ENCODE measurements around the gene NAP1L4. TPM values are rescaled to one million over a fixed set of nuclear protein-coding genes. Genes with fewer than 3 reads are reported as not detected.
A peak's percentile ranks its signal among the peaks of the same experiment; 100 is the strongest.
"Not testable (repeated sequence)": the region's sequence is repeated elsewhere in the genome, so short reads cannot be mapped to it uniquely, and the experiment has no call there.

NAP1L4 gene
- polyA plus RNA-seq, 1 donor from 2014 or later: 199 TPM

DNA sequence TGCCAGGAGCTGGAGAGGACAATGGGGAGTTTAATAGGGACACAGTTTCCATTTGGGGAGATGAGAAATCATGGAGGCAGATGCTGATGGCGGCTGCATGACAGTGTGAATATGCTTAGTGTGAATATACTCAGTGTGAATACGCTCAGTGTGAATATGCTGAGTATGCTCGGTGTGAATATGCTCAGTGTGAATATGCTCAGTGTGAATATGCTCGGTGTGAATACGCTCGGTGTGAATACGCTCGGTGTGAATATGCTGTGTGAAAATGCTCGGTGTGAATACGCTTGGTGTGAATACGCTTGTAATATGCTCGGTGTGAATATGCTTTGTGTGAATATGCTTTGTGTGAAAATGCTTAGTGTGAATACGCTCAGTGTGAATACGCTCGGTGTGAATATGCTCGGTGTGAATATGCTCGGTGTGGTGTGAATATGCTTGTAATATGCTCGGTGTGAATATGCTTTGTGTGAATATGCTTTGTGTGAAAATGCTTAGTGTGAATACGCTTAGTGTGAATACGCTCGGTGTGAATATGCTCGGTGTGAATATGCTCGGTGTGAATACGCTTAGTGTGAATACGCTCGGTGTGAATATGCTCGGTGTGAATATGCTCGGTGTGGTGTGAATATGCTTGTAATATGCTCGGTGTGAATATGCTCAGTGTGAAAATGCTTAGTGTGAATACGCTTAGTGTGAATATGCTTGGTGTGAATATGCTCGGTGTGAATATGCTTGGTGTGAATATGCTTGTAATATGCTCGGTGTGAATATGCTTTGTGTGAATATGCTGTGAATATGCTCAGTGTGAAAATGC is 54.3 kb downstream of the NAP1L4 start:
- not testable (repeated sequence) for H3K4me3 ChIP-seq (ENCODE audit: low read length); H3K79me2 ChIP-seq (replicated peaks; ENCODE audit: insufficient read depth, low read length); H3K36me3 ChIP-seq (ENCODE audit: insufficient read depth, low read length); H3K27me3 ChIP-seq (ENCODE audit: insufficient read depth, low read depth, low read length); H4K20me1 ChIP-seq (ENCODE audit: insufficient read depth); H3K27ac ChIP-seq (ENCODE audit: low read length); H3K9me2 ChIP-seq (ENCODE audit: insufficient read depth, low read length); H3F3A ChIP-seq (ENCODE audit: insufficient read depth, low read length, poor library complexity, severe bottlenecking); H3K9ac ChIP-seq (ENCODE audit: low read length); H2AFZ ChIP-seq (ENCODE audit: low read depth, low read length); H3K4me2 ChIP-seq (ENCODE audit: low read length)
- H3K9me3 ChIP-seq (ENCODE audit: low read length): peaks cover 13% of the 10 kb centered on the region
- peak; percentile 13 for TF ChIP-seq POLR2AphosphoS5 (IDR thresholded peaks at IDR 0.05)

DNA sequence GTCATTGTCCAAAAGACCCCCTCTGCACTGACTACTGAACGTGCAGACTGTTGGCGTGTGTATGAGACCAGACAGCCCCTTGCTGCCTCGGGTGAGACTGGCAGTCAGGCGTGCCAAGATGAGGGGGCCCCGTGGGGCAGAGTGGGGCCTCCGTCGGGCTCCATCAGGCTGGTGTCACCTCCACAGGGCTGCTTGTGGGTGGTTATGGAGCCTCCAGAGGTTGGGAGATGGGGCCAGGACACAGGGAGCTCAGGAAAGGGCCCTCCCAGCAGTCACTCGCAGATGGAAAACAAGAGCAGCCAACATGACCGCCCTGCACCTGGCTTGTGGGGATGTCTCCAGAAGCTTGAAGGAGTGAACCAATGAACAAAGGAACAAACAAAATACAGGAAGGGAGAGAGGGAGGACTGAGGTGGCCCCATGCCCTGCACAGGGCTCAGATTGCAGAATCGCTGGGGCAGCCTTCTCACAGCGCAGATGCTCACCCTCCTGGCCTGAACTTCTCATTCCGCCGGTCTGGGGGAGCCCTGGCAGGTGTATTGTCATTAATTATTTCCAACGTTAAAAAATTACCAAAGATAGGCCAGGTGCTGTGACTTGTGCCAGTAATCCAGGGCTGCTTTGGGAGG is 57.4 kb downstream of the NAP1L4 start:
- TF ChIP-seq RAD21 (conservative IDR thresholded peaks at IDR 0.05) (no peak), POLR2AphosphoS5 (IDR thresholded peaks at IDR 0.05) (no peak)
- Histone ChIP-seq H3K4me3 (ENCODE audit: low read length) (no peak overlapping the region), H3K9ac (ENCODE audit: low read length) (no peak overlapping the region), H3K79me2 (replicated peaks; ENCODE audit: insufficient read depth, low read length) (no peaks in the 10 kb centered on the region), H3K27ac (ENCODE audit: low read length) (no peak overlapping the region), H3K9me3 (ENCODE audit: low read length) (peaks cover 13% of the 10 kb centered on the region), H3K4me2 (ENCODE audit: low read length) (no peak overlapping the region), H2AFZ (ENCODE audit: low read depth, low read length) (no peak overlapping the region), H3F3A (ENCODE audit: insufficient read depth, low read length, poor library complexity, severe bottlenecking) (no peaks in the 10 kb centered on the region), H3K9me2 (ENCODE audit: insufficient read depth, low read length) (no peaks in the 10 kb centered on the region), H3K27me3 (ENCODE audit: insufficient read depth, low read depth, low read length) (peaks cover 25% of the 10 kb centered on the region), H3K36me3 (ENCODE audit: insufficient read depth, low read length) (no peaks in the 10 kb centered on the region), H4K20me1 (ENCODE audit: insufficient read depth) (no peaks in the 10 kb centered on the region)

DNA sequence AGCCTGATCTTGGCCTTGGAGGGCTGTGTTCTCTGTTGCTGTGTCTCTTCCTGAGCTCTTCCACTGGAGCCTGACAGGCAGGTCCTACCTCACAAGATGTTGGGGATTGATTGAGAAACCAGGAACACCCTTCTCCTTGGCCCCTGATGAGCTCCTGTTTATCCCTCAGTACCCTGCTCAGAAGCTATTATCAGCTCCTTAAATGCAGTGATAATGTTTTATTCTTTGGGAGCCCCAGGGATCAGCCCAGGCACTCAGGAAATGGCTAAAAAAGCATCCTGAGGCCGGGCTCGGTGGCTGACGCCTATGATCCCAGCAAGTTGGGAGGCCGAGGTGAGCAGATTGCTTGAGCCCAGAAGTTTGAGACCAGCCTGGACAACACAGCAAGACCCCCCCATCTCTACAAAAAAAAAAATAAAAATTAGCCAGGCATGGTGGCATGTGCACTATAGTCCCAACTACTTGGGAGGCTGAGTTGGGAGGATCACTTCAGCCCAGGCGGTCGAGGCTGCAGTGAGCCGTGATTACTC is 58.0 kb downstream of the NAP1L4 start:
- H3K36me3 ChIP-seq (ENCODE audit: insufficient read depth, low read length): no peaks in the 10 kb centered on the region
- H3K4me2 ChIP-seq (ENCODE audit: low read length): no peak overlapping the region
- H3K4me3 ChIP-seq (ENCODE audit: low read length): no peak overlapping the region
- no peaks in the 10 kb centered on the region for H3K9me2 ChIP-seq (ENCODE audit: insufficient read depth, low read length)
- no peaks in the 10 kb centered on the region for H3F3A ChIP-seq (ENCODE audit: insufficient read depth, low read length, poor library complexity, severe bottlenecking)
- peaks cover 30% of the 10 kb centered on the region for H3K27me3 ChIP-seq (ENCODE audit: insufficient read depth, low read depth, low read length)
- TF ChIP-seq, protein P1, sequence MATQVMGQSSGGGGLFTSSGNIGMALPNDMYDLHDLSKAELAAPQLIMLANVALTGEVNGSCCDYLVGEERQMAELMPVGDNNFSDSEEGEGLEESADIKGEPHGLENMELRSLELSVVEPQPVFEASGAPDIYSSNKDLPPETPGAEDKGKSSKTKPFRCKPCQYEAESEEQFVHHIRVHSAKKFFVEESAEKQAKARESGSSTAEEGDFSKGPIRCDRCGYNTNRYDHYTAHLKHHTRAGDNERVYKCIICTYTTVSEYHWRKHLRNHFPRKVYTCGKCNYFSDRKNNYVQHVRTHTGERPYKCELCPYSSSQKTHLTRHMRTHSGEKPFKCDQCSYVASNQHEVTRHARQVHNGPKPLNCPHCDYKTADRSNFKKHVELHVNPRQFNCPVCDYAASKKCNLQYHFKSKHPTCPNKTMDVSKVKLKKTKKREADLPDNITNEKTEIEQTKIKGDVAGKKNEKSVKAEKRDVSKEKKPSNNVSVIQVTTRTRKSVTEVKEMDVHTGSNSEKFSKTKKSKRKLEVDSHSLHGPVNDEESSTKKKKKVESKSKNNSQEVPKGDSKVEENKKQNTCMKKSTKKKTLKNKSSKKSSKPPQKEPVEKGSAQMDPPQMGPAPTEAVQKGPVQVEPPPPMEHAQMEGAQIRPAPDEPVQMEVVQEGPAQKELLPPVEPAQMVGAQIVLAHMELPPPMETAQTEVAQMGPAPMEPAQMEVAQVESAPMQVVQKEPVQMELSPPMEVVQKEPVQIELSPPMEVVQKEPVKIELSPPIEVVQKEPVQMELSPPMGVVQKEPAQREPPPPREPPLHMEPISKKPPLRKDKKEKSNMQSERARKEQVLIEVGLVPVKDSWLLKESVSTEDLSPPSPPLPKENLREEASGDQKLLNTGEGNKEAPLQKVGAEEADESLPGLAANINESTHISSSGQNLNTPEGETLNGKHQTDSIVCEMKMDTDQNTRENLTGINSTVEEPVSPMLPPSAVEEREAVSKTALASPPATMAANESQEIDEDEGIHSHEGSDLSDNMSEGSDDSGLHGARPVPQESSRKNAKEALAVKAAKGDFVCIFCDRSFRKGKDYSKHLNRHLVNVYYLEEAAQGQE (IDR thresholded peaks at IDR 0.05; ENCODE audit: borderline replicate concordance): no peak
- TF ChIP-seq RAD21 (conservative IDR thresholded peaks at IDR 0.05) (no peak), SMC3 (conservative IDR thresholded peaks at IDR 0.05; ENCODE audit: poor library complexity) (no peak), POLR2AphosphoS5 (IDR thresholded peaks at IDR 0.05) (no peak), TAF1 (IDR thresholded peaks at IDR 0.05; ENCODE audit: low read depth) (no peak), EZH2 (IDR thresholded peaks at IDR 0.05; ENCODE audit: borderline replicate concordance, insufficient read depth, low read length, poor library complexity, severe bottlenecking) (no peak), MXI1 (conservative IDR thresholded peaks at IDR 0.05; ENCODE audit: poor library complexity, severe bottlenecking) (no peak), EP300 (conservative IDR thresholded peaks at IDR 0.05; ENCODE audit: poor library complexity, severe bottlenecking) (no peak)
- TF ChIP-seq, protein P2, sequence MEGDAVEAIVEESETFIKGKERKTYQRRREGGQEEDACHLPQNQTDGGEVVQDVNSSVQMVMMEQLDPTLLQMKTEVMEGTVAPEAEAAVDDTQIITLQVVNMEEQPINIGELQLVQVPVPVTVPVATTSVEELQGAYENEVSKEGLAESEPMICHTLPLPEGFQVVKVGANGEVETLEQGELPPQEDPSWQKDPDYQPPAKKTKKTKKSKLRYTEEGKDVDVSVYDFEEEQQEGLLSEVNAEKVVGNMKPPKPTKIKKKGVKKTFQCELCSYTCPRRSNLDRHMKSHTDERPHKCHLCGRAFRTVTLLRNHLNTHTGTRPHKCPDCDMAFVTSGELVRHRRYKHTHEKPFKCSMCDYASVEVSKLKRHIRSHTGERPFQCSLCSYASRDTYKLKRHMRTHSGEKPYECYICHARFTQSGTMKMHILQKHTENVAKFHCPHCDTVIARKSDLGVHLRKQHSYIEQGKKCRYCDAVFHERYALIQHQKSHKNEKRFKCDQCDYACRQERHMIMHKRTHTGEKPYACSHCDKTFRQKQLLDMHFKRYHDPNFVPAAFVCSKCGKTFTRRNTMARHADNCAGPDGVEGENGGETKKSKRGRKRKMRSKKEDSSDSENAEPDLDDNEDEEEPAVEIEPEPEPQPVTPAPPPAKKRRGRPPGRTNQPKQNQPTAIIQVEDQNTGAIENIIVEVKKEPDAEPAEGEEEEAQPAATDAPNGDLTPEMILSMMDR (IDR thresholded peaks at IDR 0.05; ENCODE audit: poor library complexity, severe bottlenecking): no peak
- H4K20me1 ChIP-seq (ENCODE audit: insufficient read depth): no peaks in the 10 kb centered on the region
- no peak overlapping the region for H3K27ac ChIP-seq (ENCODE audit: low read length)
- peaks cover 11% of the 10 kb centered on the region for H3K9me3 ChIP-seq (ENCODE audit: low read length)
- no peak overlapping the region for H2AFZ ChIP-seq (ENCODE audit: low read depth, low read length)
- H3K79me2 ChIP-seq (replicated peaks; ENCODE audit: insufficient read depth, low read length): no peaks in the 10 kb centered on the region
- H3K9ac ChIP-seq (ENCODE audit: low read length): no peak overlapping the region

All from neural cell (in vitro differentiated cells).